ENCODE data around the gene ARHGAP15. TPM values are rescaled to one million over a fixed set of nuclear protein-coding genes. Genes with fewer than 3 reads are reported as not detected.

Gene ARHGAP15
- total RNA-seq, 1 experiment from 2014 or later, result 0.42 TPM

- H3K4me2 ChIP-seq (ENCODE audit: low read length), result no peak overlapping the region
- no peak overlapping the region for H3K27ac ChIP-seq (ENCODE audit: low read depth, low read length)
- DNase-seq (ENCODE audit: low read depth, low spot score) (no peak), ATAC-seq (no peak)
- H3K9me2 ChIP-seq (ENCODE audit: insufficient read depth), result no peaks in the 10 kb centered on the region
- no peaks in the 10 kb centered on the region for H3K36me3 ChIP-seq (ENCODE audit: control insufficient read depth in 1 of 2, insufficient read depth in 2 of 2, low read length in 2 of 2)
- no peaks in the 10 kb centered on the region for H3K79me2 ChIP-seq (ENCODE audit: insufficient read depth, low read length)
- H3K27me3 ChIP-seq (ENCODE audit: insufficient read depth, low read length), result peaks cover 39% of the 10 kb centered on the region; the same call in 1 of the 2 replicates
- ChIA-PET RAD21 (ENCODE audit: low non-redundant PET in 1 of 2, low total read pairs in 2 of 2, uncharacterized antibody in 2 of 2, unreplicated experiment in 2 of 2) (no interaction called here), CTCF (no interaction called here), POLR2A (interaction anchor here (0.6 kb wide), 1 partner anchor 1316 kb away, joined by 4 read pairs; no protein-coding TSS in a partner anchor)
- no peak overlapping the region for H2AFZ ChIP-seq (ENCODE audit: low read depth, low read length, poor library complexity, severe bottlenecking)
- BruUV-seq (replicated peaks), result no TSS peak
- H3K4me3 ChIP-seq (replicated peaks in 1 of 2; ENCODE audit: low read depth in 1 of 2, low read length in 2 of 2), result no peak overlapping the region
- intact Hi-C loops (cut with micrococcal nuclease), result no loop called here
- TF ChIP-seq YY1 (IDR thresholded peaks at IDR 0.05; ENCODE audit: extremely low read depth, insufficient replicate concordance, low read depth, low read length) (no peak), SP1 (IDR thresholded peaks at IDR 0.05; ENCODE audit: low read depth) (no peak), CEBPB (IDR thresholded peaks at IDR 0.05; ENCODE audit: low read depth) (no peak), EZH2phosphoT487 (IDR thresholded peaks at IDR 0.05; ENCODE audit: borderline replicate concordance) (no peak), ZFX (IDR thresholded peaks at IDR 0.05) (no peak), ELF1 (IDR thresholded peaks at IDR 0.05; ENCODE audit: borderline replicate concordance, low read depth) (no peak), CBX3 (IDR thresholded peaks at IDR 0.05; ENCODE audit: low read depth) (no peak), POLR2AphosphoS5 (IDR thresholded peaks at IDR 0.05; ENCODE audit: low read depth, low read length) (no peak)
- TF ChIP-seq, protein P1, sequence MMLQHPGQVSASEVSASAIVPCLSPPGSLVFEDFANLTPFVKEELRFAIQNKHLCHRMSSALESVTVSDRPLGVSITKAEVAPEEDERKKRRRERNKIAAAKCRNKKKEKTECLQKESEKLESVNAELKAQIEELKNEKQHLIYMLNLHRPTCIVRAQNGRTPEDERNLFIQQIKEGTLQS (IDR thresholded peaks at IDR 0.05), result no peak
- TF ChIP-seq, protein P2, sequence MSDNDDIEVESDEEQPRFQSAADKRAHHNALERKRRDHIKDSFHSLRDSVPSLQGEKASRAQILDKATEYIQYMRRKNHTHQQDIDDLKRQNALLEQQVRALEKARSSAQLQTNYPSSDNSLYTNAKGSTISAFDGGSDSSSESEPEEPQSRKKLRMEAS (IDR thresholded peaks at IDR 0.05), result no peak
- TF ChIP-seq, protein P3, sequence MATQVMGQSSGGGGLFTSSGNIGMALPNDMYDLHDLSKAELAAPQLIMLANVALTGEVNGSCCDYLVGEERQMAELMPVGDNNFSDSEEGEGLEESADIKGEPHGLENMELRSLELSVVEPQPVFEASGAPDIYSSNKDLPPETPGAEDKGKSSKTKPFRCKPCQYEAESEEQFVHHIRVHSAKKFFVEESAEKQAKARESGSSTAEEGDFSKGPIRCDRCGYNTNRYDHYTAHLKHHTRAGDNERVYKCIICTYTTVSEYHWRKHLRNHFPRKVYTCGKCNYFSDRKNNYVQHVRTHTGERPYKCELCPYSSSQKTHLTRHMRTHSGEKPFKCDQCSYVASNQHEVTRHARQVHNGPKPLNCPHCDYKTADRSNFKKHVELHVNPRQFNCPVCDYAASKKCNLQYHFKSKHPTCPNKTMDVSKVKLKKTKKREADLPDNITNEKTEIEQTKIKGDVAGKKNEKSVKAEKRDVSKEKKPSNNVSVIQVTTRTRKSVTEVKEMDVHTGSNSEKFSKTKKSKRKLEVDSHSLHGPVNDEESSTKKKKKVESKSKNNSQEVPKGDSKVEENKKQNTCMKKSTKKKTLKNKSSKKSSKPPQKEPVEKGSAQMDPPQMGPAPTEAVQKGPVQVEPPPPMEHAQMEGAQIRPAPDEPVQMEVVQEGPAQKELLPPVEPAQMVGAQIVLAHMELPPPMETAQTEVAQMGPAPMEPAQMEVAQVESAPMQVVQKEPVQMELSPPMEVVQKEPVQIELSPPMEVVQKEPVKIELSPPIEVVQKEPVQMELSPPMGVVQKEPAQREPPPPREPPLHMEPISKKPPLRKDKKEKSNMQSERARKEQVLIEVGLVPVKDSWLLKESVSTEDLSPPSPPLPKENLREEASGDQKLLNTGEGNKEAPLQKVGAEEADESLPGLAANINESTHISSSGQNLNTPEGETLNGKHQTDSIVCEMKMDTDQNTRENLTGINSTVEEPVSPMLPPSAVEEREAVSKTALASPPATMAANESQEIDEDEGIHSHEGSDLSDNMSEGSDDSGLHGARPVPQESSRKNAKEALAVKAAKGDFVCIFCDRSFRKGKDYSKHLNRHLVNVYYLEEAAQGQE (IDR thresholded peaks at IDR 0.05; ENCODE audit: low read depth), result no peak
- no peak overlapping the region for H3K9ac ChIP-seq (ENCODE audit: low read length)
- H4K20me1 ChIP-seq (ENCODE audit: insufficient read depth), result no peaks in the 10 kb centered on the region
- no peaks in the 10 kb centered on the region for H3K9me3 ChIP-seq (ENCODE audit: control insufficient read depth in 1 of 2, insufficient read depth in 1 of 2, low read depth in 1 of 2, low read length in 2 of 2)
- no peaks in the 10 kb centered on the region for H3K4me1 ChIP-seq (ENCODE audit: control insufficient read depth in 1 of 2, insufficient read depth in 2 of 2, low read length in 2 of 2)
Observed at GRCh38 chr2:143246246-143246645, 117.0 kb downstream of the ARHGAP15 start.
